IMR-90 (cell line): ENCODE data around the gene GRIPAP1. TPM values are rescaled to one million over a fixed set of nuclear protein-coding genes. Genes with fewer than 3 reads are reported as not detected.

Experiments
- ATAC-seq: fragments of 200-7000 bp; cut with Tn5 transposase; 2 replicates; pipeline ENCODE4 v1.9.1; 2020; ENCODE audit warnings: low read depth, mild to moderate bottlenecking, moderate library complexity
- BruUV-seq: library from RNA; stranded (reverse); fragments of 400-500 nt; replicated peaks from 2 replicates; lab custom pipeline; 2021; lab: Mats Ljungman, UMichigan
- CTCF ChIA-PET: fragments of 300-600 bp; formaldehyde crosslinking; extraction: SDS; loops from one replicate; lab custom pipeline; 2021; ENCODE audit warnings: antibody characterized with exemption; lab: Yijun Ruan, JAX
- POLR2A ChIA-PET: fragments of 300-600 bp; sonication (Branson Sonifier 250); formaldehyde crosslinking; loops from one replicate; lab custom pipeline; 2022; ENCODE audit warnings: antibody characterized with exemption; ENCODE audit not compliant: unreplicated experiment; lab: Charles Lee
- DNase-seq: peaks from one replicate; pipeline ENCODE4 v3.0.0; 2013
- H2AFZ ChIP-seq: replicated peaks from 2 replicates; pipeline ENCODE3; 2013; ENCODE audit warnings: low read length, mild to moderate bottlenecking; ENCODE audit not compliant: poor library complexity
- H2AK5ac ChIP-seq: 2 replicates; pipeline ENCODE4 v1.6.1; 2013; ENCODE audit warnings: low read depth, low read length, inconsistent platforms
- H2AK9ac ChIP-seq: replicated peaks from 2 replicates; pipeline ENCODE3; 2013; ENCODE audit warnings: mild to moderate bottlenecking, low read depth, low read length, moderate library complexity; ENCODE audit not compliant: poor library complexity
- H2BK120ac ChIP-seq: 2 replicates; pipeline ENCODE4 v1.6.1; 2013; ENCODE audit warnings: low read depth, low read length, inconsistent platforms
- H2BK15ac ChIP-seq: 3 replicates; pipeline ENCODE4 v1.6.1; 2013; ENCODE audit warnings: low read depth, low read length, inconsistent platforms
- H2BK20ac ChIP-seq: 2 replicates; pipeline ENCODE4 v1.6.1; 2013; ENCODE audit warnings: low read depth, mild to moderate bottlenecking, inconsistent platforms, low read length, moderate library complexity
- H2BK5ac ChIP-seq: 2 replicates; pipeline ENCODE4 v1.6.1; 2013; ENCODE audit warnings: mild to moderate bottlenecking, low read depth, low read length, inconsistent platforms; ENCODE audit not compliant: poor library complexity, severe bottlenecking
- H3K14ac ChIP-seq: replicated peaks from 2 replicates; pipeline ENCODE4 v1.6.1; 2013; ENCODE audit warnings: low read depth, low read length, inconsistent platforms
- H3K18ac ChIP-seq: 2 replicates; pipeline ENCODE4 v1.6.1; 2013; ENCODE audit warnings: low read depth, low read length, control low read depth
- H3K23ac ChIP-seq: 2 replicates; pipeline ENCODE4 v1.6.1; 2013; ENCODE audit warnings: low read depth, low read length, inconsistent platforms
- H3K27ac ChIP-seq: 2 replicates; pipeline ENCODE4 v1.5.1; 2013; ENCODE audit warnings: mild to moderate bottlenecking, control low read depth, low read length; ENCODE audit not compliant: insufficient read depth
- H3K27me3 ChIP-seq: 2 replicates; pipeline ENCODE4 v1.6.1; 2013; ENCODE audit warnings: low read length; ENCODE audit not compliant: control insufficient read depth, insufficient read depth
- H3K36me3 ChIP-seq: 2 replicates; pipeline ENCODE4 v1.6.1; 2013; ENCODE audit warnings: low read length, mixed read lengths; ENCODE audit not compliant: control insufficient read depth, insufficient read depth
- H3K4ac ChIP-seq: 2 replicates; pipeline ENCODE4 v1.6.1; 2013; ENCODE audit warnings: low read depth, low read length, inconsistent platforms
- H3K4me1 ChIP-seq: 2 replicates; pipeline ENCODE4 v1.6.1; 2013; ENCODE audit warnings: low read length, mixed read lengths; ENCODE audit not compliant: control insufficient read depth, insufficient read depth
- H3K4me2 ChIP-seq: 2 replicates; pipeline ENCODE4 v1.6.1; 2013; ENCODE audit warnings: low read depth, mild to moderate bottlenecking, control low read depth, low read length, moderate library complexity
- H3K4me3 ChIP-seq: 2 replicates; pipeline ENCODE4 v1.5.1; 2013; ENCODE audit warnings: low read depth, mild to moderate bottlenecking, control low read depth, low read length, moderate library complexity; ENCODE audit not compliant: insufficient read depth
- H3K56ac ChIP-seq: 2 replicates; pipeline ENCODE4 v1.6.1; 2013; ENCODE audit warnings: low read length, inconsistent platforms; ENCODE audit not compliant: insufficient read depth; ENCODE audit errors: extremely low read depth
- H3K79me1 ChIP-seq, 2 experiments: 2 replicates each; pipeline ENCODE4 v1.6.1; 2013; ENCODE audit warnings: low read length in 2 of 2, inconsistent platforms in 1 of 2, low read depth in 1 of 2
- H3K9ac ChIP-seq: 2 replicates; pipeline ENCODE4 v1.6.1; 2013; ENCODE audit warnings: low read depth, low read length, control low read depth
- H3K9me1 ChIP-seq: 2 replicates; pipeline ENCODE4 v1.6.1; 2013; ENCODE audit warnings: low read length, inconsistent platforms; ENCODE audit not compliant: insufficient read depth
- H3K9me3 ChIP-seq: 2 replicates; pipeline ENCODE4 v1.6.1; 2013; ENCODE audit warnings: low read length; ENCODE audit not compliant: control insufficient read depth, insufficient read depth
- H4K20me1 ChIP-seq: 2 replicates; pipeline ENCODE4 v1.6.1; 2013; ENCODE audit warnings: low read length, inconsistent platforms; ENCODE audit not compliant: insufficient read depth
- H4K5ac ChIP-seq: 2 replicates; pipeline ENCODE4 v1.6.1; 2013; ENCODE audit warnings: mild to moderate bottlenecking, low read depth, low read length, control low read depth
- H4K8ac ChIP-seq, 2 experiments: 2 replicates each; pipeline ENCODE4 v1.6.1; 2013; ENCODE audit warnings: low read depth in 2 of 2, low read length in 2 of 2, control low read depth in 1 of 2, inconsistent platforms in 1 of 2
- H4K91ac ChIP-seq: 2 replicates; pipeline ENCODE4 v1.6.1; 2013; ENCODE audit warnings: low read depth, low read length, inconsistent platforms; ENCODE audit not compliant: insufficient read depth
- CHD1 ChIP-seq: IDR thresholded peaks from 2 replicates; pipeline ENCODE4 v1.6.1; 2012; ENCODE audit warnings: low read depth, low read length, improper control_type of control experiment
- FOS ChIP-seq: fragments of 150-350 bp; IDR thresholded peaks from 2 replicates; pipeline ENCODE4 v1.6.1; 2016; ENCODE audit warnings: low read depth, low read length
- MAFK ChIP-seq: IDR thresholded peaks from 2 replicates; pipeline ENCODE4 v1.6.1; 2012; ENCODE audit warnings: low read depth, low read length, improper control_type of control experiment
- MXI1 ChIP-seq: IDR thresholded peaks from 2 replicates; pipeline ENCODE4 v1.6.1; 2012; ENCODE audit warnings: low read depth, mild to moderate bottlenecking, low read length, moderate library complexity, borderline replicate concordance
- NFE2L2 ChIP-seq: fragments of 150-350 bp; IDR thresholded peaks from 2 replicates; pipeline ENCODE4 v1.6.1; 2016; ENCODE audit warnings: low read depth, mild to moderate bottlenecking, low read length
- POLR2A ChIP-seq: IDR thresholded peaks from 2 replicates; pipeline ENCODE4 v1.6.1; 2012; ENCODE audit warnings: mild to moderate bottlenecking, low read depth, low read length
- RAD21 ChIP-seq: IDR thresholded peaks from 2 replicates; pipeline ENCODE4 v1.6.1; 2012; ENCODE audit warnings: low read length, improper control_type of control experiment
- RCOR1 ChIP-seq: IDR thresholded peaks from 2 replicates; pipeline ENCODE4 v1.6.1; 2012; ENCODE audit warnings: mild to moderate bottlenecking, low read length, improper control_type of control experiment; ENCODE audit not compliant: insufficient replicate concordance
- SMC3 ChIP-seq: fragments of 150-350 bp; IDR thresholded peaks from 2 replicates; pipeline ENCODE4 v1.6.1; 2016; ENCODE audit warnings: low read depth, mild to moderate bottlenecking, antibody characterized with exemption, low read length, moderate library complexity
- WGBS, 2 experiments: methylation state at CpG; one replicate each; pipeline versions ENCODE4 v1.1.5 to v1.1.7; 2013; ENCODE audit warnings: missing lambda C conversion rate in 2 of 2; ENCODE audit not compliant: insufficient read length in 1 of 2; ENCODE audit errors: extremely low coverage in 2 of 2; 5-methylcytosine and 5-hydroxymethylcytosine counted together
- dilution Hi-C: fragments of 300-500 bp; cut with HindIII; formaldehyde crosslinking; loops from one replicate; pipeline ENCODE4 v1.14.3; 2018; ENCODE audit warnings: low sequenced_read_pairs; ENCODE audit not compliant: unreplicated experiment
- in situ Hi-C: fragments of 300-500 bp; cut with MboI; formaldehyde crosslinking; loops from 3 replicates; pipeline ENCODE4 v1.14.3; 2019; ENCODE audit warnings: low sequenced_read_pairs, inconsistent platforms, mixed read lengths
- intact Hi-C: fragments of 100-400 bp; cut with micrococcal nuclease; formaldehyde crosslinking; loops from 2 replicates; pipeline ENCODE4 v1.10.0; 2022
- polyA plus RNA-seq, 3 experiments: library from polyadenylated mRNA; depleted of rRNA; stranded (reverse); fragments of >200 nt; gene quantifications; 2 replicates each; pipeline ENCODE4 v1.2.3, GENCODE V29; 2012; ENCODE audit warnings: low replicate concordance in 1 of 3
- total RNA-seq: library from RNA; depleted of rRNA; stranded (reverse); fragments of >200 nt; gene quantifications from 2 replicates; pipeline ENCODE4 v1.2.3, GENCODE V29; 2012
- TF ChIP-seq, protein P1 (sequence below): fragments of 150-350 bp; IDR thresholded peaks from 2 replicates; pipeline ENCODE4 v1.6.1; 2016; ENCODE audit warnings: low read depth, mild to moderate bottlenecking, low read length, moderate library complexity, borderline replicate concordance

Gene GRIPAP1
- total and polyA plus RNA-seq, 2 of the 4 experiments (the other 2 are of a cell fraction) = 17.9 to 25.0 TPM

DNA sequence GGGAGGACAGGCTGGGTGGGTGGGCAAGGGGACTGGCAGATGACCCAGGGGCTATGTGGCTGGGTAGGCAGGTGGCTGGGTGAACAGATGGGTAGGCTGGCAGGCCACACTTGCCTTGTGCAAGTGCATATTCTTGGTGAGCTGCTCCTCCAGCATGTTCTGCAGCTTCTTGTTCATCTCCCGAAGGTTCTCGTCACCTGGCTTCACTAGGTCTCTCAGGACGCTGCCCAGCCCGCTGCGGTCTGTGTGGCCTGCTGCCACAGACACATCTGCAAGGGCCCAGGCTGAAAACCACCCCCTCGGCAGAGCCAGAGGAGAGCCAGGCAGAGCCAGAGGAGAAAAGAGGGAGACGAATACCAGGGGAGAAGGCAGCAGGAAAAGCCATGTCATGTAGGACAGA lies 27.0 kb downstream of the GRIPAP1 start:
- Histone ChIP-seq H3K27me3 (no peaks in the 10 kb centered on the region), H3K9me1 (no peaks in the 10 kb centered on the region), H3K79me1 (no peaks in the 10 kb centered on the region), H2AK5ac (no peak overlapping the region), H3K9ac (no peak overlapping the region), H3K4me3 (no peak overlapping the region), H2BK15ac (no peak overlapping the region), H3K36me3 (peaks cover 13% of the 10 kb centered on the region), H3K23ac (no peak overlapping the region), H3K9me3 (no peaks in the 10 kb centered on the region), H4K91ac (no peak overlapping the region), H4K20me1 (no peaks in the 10 kb centered on the region), H3K4me2 (no peak overlapping the region), H3K4me1 (0 out of 2 replicates have a peak, but pooled peaks cover 2% of the 10 kb centered on the region), H4K8ac (no peak overlapping the region), H3K56ac (no peak overlapping the region), H4K5ac (no peak overlapping the region), H3K27ac (no peak overlapping the region), H2AFZ (no peak overlapping the region), H3K18ac (no peak overlapping the region), H3K4ac (no peak overlapping the region), H2BK5ac (no peak overlapping the region), H3K14ac (no peak overlapping the region), H2BK20ac (no peak overlapping the region), H2BK120ac (no peak overlapping the region), H2AK9ac (no peak overlapping the region)
- ATAC-seq (no peak), DNase-seq (no peak)
- in situ Hi-C loops (no loop called here), intact Hi-C loops (no loop called here), dilution Hi-C loops (no loop called here)
- TF ChIP-seq NFE2L2 (no peak), MXI1 (no peak), RCOR1 (no peak), RAD21 (no peak), FOS (no peak), SMC3 (no peak), MAFK (no peak), POLR2A (no peak), CHD1 (no peak)
- TF ChIP-seq, protein P1, sequence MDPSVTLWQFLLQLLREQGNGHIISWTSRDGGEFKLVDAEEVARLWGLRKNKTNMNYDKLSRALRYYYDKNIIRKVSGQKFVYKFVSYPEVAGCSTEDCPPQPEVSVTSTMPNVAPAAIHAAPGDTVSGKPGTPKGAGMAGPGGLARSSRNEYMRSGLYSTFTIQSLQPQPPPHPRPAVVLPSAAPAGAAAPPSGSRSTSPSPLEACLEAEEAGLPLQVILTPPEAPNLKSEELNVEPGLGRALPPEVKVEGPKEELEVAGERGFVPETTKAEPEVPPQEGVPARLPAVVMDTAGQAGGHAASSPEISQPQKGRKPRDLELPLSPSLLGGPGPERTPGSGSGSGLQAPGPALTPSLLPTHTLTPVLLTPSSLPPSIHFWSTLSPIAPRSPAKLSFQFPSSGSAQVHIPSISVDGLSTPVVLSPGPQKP = no peak
- WGBS, 2 experiments = no CpG with 5 or more reads among the region's 7 CpGs
- CTCF ChIA-PET = no interaction called here
- no TSS peak for BruUV-seq
- POLR2A ChIA-PET = no interaction called here
